IPS-11a (cell line): ENCODE data around the gene GPS2.
A peak's percentile ranks its signal among the peaks of the same experiment; 100 is the strongest.

Experiments
- H3K4me3 ChIP-seq: one replicate; pipeline ENCODE4 v1.5.1; 2013; ENCODE audit warnings: low read depth, low read length, control low read depth

GPS2 gene, protein sequence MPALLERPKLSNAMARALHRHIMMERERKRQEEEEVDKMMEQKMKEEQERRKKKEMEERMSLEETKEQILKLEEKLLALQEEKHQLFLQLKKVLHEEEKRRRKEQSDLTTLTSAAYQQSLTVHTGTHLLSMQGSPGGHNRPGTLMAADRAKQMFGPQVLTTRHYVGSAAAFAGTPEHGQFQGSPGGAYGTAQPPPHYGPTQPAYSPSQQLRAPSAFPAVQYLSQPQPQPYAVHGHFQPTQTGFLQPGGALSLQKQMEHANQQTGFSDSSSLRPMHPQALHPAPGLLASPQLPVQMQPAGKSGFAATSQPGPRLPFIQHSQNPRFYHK

GRCh38 chr17:7314719-7315569 lies at the start of gene GPS2:
TSS of gene GPS2 (minus strand) at chr17:7315360. CDS start at chr17:7315052, 308 bp downstream.
- H3K4me3 ChIP-seq, result peak within 1 kb of the TSS; percentile 91

DNA sequence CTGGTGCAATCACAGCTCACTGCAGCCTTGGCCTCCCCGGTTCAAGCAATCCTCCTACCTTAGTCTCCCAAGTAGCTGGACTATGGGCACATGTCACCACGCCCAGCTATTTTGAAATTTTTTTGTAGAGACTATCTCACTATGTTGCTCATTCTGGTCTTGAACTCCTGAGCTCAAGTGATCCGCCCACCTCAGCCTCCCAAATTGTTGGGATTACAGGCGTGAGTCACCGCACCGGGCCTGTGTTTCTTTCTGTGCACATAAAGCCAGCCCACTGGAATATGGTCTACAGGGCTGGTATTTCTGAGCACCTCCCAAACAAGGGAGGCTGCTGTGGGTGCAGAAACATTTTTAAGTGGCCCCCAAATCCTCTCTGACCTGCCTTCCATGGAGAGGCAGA lies 48.2 kb upstream of the GPS2 start:
- no peak overlapping the region for H3K4me3 ChIP-seq

DNA sequence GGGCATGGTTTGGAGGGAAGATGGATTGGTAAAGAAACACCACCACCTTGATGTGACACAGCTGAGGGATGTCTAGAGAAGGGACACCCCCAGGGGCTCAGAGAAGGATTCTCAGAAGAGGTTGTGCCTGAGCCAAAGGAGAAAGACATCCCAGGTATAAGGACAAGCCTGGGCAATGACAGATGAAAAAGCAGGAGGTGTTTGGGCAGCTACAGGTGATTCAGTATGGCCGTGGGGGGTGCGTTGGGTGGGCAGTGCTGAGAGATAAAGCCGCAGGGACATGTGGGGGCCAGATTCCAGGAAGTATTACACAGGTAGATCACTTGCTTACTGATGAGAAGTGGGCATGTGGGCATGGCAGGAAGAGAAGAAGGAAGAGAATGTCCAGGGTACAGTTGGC lies 46.7 kb upstream of the GPS2 start:
- no peak overlapping the region for H3K4me3 ChIP-seq

DNA sequence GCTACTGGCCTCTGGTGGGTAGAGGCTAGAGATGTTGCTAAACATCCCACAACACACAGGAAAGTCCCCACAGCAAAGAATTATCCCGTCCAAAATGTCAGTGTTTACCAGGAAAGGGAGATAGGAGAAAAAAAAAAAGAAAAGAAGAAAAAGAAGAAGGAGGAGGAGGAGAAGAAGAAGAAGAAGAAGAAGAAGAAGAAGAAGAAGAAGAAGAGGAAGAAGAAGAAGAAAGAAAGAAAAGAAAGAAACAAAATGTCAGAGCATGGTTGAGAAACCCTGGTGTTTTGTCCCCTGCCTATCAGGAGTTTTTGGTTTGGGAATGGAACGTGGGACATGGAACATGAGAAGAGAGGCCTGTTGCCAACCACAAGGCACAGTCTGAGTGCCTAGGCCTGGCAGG lies 42.2 kb upstream of the GPS2 start:
- H3K4me3 ChIP-seq, result no peak overlapping the region

DNA sequence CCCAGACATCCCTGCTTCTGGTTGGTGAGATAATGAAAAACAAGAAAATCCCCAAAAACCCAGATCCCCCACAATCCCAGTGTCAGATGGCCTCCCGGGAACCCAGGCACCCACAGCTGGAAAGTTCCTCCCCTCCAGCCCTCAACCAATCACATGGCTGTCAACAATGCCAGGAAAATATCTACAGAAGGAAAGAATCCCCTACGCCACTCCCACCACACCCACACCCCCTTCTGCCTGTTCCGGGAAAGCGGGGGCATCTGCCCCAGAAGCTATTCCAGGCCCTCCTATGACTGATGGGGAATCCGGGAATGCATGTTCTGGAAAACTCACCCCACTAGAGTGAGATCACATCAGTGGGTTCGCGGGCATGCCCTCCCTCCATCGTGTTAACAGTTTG lies 41.6 kb upstream of the GPS2 start:
- H3K4me3 ChIP-seq, result no peak overlapping the region

- H3K4me3 ChIP-seq, result no peak overlapping the region
These were observed 41.0 kb upstream of the GPS2 start for GRCh38 chr17:7356072-7356549.

- no peak overlapping the region for H3K4me3 ChIP-seq
These were observed 40.4 kb upstream of the GPS2 start for GRCh38 chr17:7355573-7355972.

DNA sequence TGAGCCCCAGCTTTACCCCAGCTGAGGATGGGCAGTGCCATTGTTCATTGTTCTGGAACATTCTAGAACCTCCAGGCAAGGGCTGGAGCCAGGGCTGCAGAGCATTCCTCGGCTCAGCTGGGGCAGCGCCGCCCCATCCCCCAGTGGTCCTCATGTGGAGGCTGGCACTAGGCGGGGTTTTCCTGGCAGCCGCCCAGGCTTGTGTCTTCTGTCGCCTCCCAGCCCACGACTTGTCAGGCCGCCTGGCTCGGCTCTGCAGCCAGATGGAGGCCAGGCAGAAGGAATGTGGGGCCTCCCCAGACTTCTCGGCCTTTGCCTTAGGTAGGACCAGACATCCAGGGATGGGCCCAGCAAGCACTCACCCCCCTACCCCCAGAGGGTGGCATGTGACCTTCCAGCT lies 39.9 kb upstream of the GPS2 start, which contains the start of gene TMEM95:
TMEM95 (plus strand) TSS at position 104 of the 400 bp plus-strand sequence; CDS start at position 153, 49 bp downstream.
- H3K4me3 ChIP-seq, result no peak within 1 kb of the TSS

DNA sequence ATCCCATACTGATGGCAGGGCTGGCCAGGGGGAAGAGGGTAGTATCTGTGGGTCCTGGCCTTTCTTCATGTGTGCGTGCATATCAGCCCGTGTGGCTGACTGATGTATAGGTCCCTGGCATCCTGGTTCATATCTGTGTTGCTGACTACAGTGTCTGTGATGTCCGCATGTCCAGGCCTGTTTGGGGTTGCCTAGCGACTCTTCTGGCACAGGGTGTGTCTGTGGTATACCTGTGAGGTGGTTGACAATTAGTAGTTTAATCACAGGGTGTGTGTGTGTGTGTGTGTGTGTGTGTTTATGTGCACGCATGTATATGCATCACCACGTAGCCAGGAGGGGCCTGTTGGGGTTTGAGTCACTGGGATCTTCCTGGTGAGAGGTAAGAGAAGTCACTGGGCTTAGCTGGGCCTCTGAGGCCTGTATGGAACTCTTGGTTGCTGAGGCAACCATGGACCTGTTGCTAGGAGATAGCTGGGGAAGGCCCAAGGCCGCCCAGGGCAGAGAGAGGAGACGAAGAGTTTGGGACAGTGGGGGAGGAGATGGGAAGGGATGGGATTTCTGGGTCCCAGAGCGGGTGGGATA lies 39.2 kb upstream of the GPS2 start:
- H3K4me3 ChIP-seq, result no peak overlapping the region

- no peak overlapping the region for H3K4me3 ChIP-seq
These were observed 37.9 kb upstream of the GPS2 start for GRCh38 chr17:7352910-7353635.

- H3K4me3 ChIP-seq, result peak overlapping the region; percentile 49
These were observed 37.3 kb upstream of the GPS2 start for GRCh38 chr17:7352503-7352889.

- H3K4me3 ChIP-seq, result peak within 1 kb of the TSS; percentile 62
These were observed 36.7 kb upstream of the GPS2 start, which contains the start of gene KCTD11 for GRCh38 chr17:7351665-7352502. TSS of gene KCTD11 (plus strand) at chr17:7352162.

GRCh38 chr17:7348478-7349242 lies 33.5 kb upstream of the GPS2 start:
- H3K4me3 ChIP-seq, result no peak overlapping the region

DNA sequence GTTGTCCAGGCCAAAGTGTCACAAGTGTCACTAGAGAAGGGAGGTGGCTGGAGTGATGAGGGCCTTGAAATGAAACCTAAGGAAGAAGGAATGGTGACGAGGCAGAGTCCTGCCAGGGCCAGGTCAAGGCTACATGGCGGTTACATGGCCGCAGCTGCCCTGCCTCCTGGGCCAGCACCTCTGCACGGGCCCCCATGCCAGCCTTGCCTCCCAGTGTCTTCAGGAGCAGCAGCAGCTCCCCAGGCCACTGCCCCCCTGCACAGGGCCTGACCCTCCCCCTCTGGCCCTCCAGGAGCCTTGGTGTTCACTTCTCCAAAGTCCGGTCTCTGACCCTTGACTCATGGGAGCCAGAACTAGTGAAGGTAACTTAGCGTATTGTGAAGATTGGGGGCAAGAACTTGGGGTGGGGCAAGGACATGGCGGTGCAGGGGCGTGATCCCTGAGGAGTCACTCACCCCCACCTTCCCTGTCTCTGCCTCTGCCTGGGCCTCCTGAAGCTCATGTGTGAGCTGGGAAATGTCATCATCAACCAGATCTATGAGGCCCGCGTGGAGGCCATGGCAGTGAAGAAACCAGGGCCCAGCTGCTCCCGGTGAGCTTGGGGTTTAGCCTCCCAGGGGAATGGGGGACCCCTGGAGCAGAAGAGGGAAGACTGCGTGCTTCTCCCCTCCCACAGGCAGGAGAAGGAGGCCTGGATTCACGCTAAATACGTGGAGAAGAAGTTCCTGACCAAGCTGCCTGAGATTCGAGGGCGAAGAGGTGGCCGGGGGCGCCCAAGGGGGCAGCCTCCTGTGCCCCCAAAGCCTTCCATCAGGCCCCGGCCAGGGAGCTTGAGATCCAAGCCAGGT lies 32.7 kb upstream of the GPS2 start:
- no peak overlapping the region for H3K4me3 ChIP-seq

- no peak overlapping the region for H3K4me3 ChIP-seq
These were observed 31.8 kb upstream of the GPS2 start for GRCh38 chr17:7346761-7347614.

DNA sequence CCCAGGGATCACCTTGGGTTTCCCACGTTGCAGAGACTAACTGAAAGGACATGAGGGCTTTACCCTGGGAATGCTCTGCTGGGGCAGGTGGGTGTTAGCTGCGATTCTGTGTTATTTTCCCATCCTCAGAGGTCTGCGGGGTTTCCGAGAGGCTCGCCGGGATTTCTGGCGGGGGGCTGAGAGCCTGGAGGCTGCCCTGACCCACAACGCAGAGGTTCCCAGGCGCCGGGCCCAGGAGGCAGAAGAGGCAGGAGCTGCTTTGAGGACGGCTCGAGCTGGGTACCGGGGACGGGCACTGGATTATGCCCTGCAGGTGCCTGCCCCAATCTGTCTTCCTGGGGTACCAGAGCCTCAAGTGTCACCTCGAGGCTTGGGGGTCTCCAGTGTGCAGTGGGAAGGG lies 28.1 kb upstream of the GPS2 start:
- no peak overlapping the region for H3K4me3 ChIP-seq

DNA sequence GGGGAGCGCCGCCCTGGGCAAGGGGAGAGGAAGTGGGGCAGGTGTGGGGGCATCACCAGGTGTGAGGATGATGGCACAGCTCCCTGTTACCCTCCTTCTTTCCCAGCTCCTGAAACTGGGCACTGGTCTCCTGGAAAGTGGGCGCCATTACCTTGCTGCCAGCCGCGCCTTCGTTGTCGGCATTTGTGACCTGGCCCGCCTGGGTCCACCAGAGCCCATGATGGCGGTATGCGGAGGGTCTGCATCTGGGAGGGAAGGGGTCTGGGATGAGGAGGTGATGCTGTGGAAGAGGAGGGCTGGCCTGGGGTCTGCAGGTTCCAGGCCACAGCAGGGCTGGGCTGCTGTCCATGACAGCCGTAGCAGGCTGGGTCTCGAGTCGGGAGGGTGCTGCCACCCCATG lies 26.7 kb upstream of the GPS2 start:
- H3K4me3 ChIP-seq, result no peak overlapping the region
